DMS153 treated with DMSO at 0.1 percent for 48 hours (cell line): ENCODE results near the gene TFF3.

Experiments
- DNase-seq: peaks from one replicate; lab custom pipeline; 2025; ENCODE audit not compliant: unreplicated experiment; lab: John Stamatoyannopoulos, UW

TFF3 gene

GRCh38 chr21:42315296-42315891 lies at the start of gene TFF3:
Gene TFF3, minus strand, starts transcription at chr21:42315409. Its CDS starts 35 bp downstream, at chr21:42315374.
- peak; percentile 93 for DNase-seq

- no peak for DNase-seq
Observed at GRCh38 chr21:42364304-42364865, 49.2 kb upstream of the TFF3 start.

- DNase-seq: no peak
Observed at GRCh38 chr21:42363312-42363711, 48.1 kb upstream of the TFF3 start.

GRCh38 chr21:42362700-42363099 lies 47.5 kb upstream of the TFF3 start:
- no peak for DNase-seq

GRCh38 chr21:42362198-42362597 lies 47.0 kb upstream of the TFF3 start:
- no peak for DNase-seq

GRCh38 chr21:42361286-42361685 lies 46.1 kb upstream of the TFF3 start:
- no peak for DNase-seq

GRCh38 chr21:42360317-42360716 lies 45.1 kb upstream of the TFF3 start:
- no peak for DNase-seq

GRCh38 chr21:42358937-42359336 lies 43.7 kb upstream of the TFF3 start:
- DNase-seq: no peak

- no peak for DNase-seq
Observed at GRCh38 chr21:42358261-42358660, 43.1 kb upstream of the TFF3 start.

GRCh38 chr21:42357307-42357706 lies 42.1 kb upstream of the TFF3 start:
- no peak for DNase-seq

GRCh38 chr21:42356650-42357049 lies 41.4 kb upstream of the TFF3 start:
- no peak for DNase-seq

GRCh38 chr21:42356046-42356445 lies 40.8 kb upstream of the TFF3 start:
- no peak for DNase-seq

- DNase-seq: no peak
Observed at GRCh38 chr21:42353623-42354022, 38.4 kb upstream of the TFF3 start.

GRCh38 chr21:42352441-42353095 lies 37.4 kb upstream of the TFF3 start:
- DNase-seq: no peak

- no peak for DNase-seq
Observed at GRCh38 chr21:42351626-42352440, 36.6 kb upstream of the TFF3 start.

GRCh38 chr21:42350927-42351426 lies 35.8 kb upstream of the TFF3 start, which contains the start of gene TFF2:
Gene TFF2, minus strand, starts transcription at chr21:42350994. Its CDS starts 37 bp downstream, at chr21:42350957.
- DNase-seq: no peak

- DNase-seq: no peak
Observed at GRCh38 chr21:42350318-42350910, 35.2 kb upstream of the TFF3 start.

- DNase-seq: no peak
Observed at GRCh38 chr21:42349420-42350317, 34.5 kb upstream of the TFF3 start.

GRCh38 chr21:42348762-42349161 lies 33.6 kb upstream of the TFF3 start:
- no peak for DNase-seq
